NT2/D1 (cell line): ENCODE data around the gene GAL3ST3.

Experiments
- SUZ12 ChIP-seq: IDR thresholded peaks from 2 replicates; pipeline ENCODE4 v1.6.1; 2011; ENCODE audit not compliant: insufficient read length, insufficient read depth; ENCODE audit errors: extremely low read depth
- YY1 ChIP-seq: IDR thresholded peaks from 2 replicates; pipeline ENCODE4 v1.6.1; 2011; ENCODE audit not compliant: insufficient read length, insufficient read depth

DNA sequence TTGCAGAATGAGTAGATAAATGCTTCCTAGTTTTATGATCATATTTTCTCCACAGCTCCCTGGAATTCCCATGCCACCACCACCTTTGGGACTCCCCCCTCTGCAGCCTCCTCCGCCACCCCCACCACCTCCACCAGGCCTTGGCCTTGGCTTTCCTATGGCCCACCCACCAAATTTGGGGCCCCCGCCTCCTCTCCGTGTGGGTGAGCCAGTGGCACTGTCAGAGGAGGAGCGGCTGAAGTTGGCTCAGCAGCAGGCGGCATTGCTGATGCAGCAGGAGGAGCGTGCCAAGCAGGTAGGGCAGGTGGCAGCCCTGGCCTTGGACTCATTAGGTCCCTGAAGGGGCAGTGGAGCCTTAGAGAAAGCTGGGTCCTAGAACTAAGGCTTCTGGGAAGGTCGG, 6.1 kb upstream of the GAL3ST3 start:
- TF ChIP-seq YY1 (no peak), SUZ12 (no peak)
